ENCODE results near the gene RPA1. TPM values are rescaled to one million over a fixed set of nuclear protein-coding genes. Genes with fewer than 3 reads are reported as not detected.

RPA1 gene
- total RNA-seq, 1 experiment from 2014 or later, result 158 TPM

DNA sequence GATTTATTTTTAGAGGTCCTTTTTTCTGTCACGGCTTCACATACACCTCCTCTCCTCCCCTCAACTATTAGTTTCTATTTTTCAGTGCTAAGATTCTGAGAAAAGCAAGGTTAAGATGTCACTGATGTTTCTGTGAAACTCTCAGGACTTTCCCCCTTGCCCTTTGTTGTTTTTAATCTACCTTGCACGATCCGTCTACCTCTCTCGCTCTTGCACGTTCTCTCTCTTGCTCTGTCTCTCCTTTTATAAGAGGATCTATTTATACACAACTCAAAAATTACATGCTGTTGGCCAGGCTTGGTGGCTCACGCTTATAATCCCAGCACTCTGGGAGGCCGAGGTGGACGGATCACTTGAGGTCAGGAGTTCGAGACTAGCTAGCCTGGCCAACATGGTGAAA, 43.6 kb downstream of the RPA1 start (continued):
- TF ChIP-seq, protein P1, sequence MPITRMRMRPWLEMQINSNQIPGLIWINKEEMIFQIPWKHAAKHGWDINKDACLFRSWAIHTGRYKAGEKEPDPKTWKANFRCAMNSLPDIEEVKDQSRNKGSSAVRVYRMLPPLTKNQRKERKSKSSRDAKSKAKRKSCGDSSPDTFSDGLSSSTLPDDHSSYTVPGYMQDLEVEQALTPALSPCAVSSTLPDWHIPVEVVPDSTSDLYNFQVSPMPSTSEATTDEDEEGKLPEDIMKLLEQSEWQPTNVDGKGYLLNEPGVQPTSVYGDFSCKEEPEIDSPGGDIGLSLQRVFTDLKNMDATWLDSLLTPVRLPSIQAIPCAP (CRISPR knock-in tag; IDR thresholded peaks at IDR 0.05), result no peak
- TF ChIP-seq FOXP1 (CRISPR knock-in tag; IDR thresholded peaks at IDR 0.05; ENCODE audit: borderline replicate concordance), result no peak
- no peak for TF ChIP-seq CBFB (CRISPR knock-in tag; IDR thresholded peaks at IDR 0.05; ENCODE audit: low read depth)
- TF ChIP-seq PREB (CRISPR knock-in tag; IDR thresholded peaks at IDR 0.05; ENCODE audit: borderline replicate concordance), result no peak
- TF ChIP-seq ZNF263 (CRISPR knock-in tag; IDR thresholded peaks at IDR 0.05; ENCODE audit: low read depth), result no peak
- TF ChIP-seq, protein P2, sequence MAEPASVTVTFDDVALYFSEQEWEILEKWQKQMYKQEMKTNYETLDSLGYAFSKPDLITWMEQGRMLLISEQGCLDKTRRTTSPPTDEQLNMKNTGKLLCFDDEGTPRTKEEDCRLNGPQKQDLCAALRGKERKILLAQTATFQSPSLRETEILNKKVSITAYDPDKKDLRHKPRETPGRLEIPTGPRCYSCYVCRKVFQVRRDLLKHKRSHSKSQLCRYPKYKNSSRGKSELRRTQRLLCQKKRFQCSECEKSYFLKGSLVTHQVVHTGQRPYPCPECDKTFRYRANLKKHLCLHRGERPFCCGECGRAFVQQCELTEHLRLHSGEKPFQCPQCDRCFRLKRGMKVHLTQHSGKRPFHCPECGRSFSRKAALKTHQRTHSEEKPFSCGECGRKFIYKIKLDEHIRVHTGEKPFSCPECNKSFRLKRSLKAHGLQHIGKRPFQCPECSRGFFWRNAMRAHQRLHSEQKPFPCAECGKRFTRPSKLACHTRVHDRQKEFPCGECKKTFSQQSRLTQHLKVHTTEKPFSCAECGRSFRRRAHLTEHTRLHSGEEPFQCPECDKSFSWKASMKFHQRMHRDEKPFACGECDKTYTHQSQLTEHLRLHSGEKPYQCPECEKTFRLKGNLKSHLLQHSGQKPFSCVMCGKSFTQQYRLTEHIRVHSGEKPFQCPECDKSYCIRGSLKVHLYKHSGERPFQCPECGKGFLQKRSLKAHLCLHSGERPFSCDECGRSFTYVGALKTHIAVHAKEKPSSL (CRISPR knock-in tag; conservative IDR thresholded peaks at IDR 0.05), result no peak
- no peak for TF ChIP-seq CREM (CRISPR knock-in tag; IDR thresholded peaks at IDR 0.05)
- TF ChIP-seq OVOL2 (CRISPR knock-in tag; IDR thresholded peaks at IDR 0.05; ENCODE audit: borderline replicate concordance), result no peak
- TF ChIP-seq ESRRA (CRISPR knock-in tag; IDR thresholded peaks at IDR 0.05; ENCODE audit: borderline replicate concordance), result no peak
- TF ChIP-seq SMAD3 (CRISPR knock-in tag; IDR thresholded peaks at IDR 0.05; ENCODE audit: borderline replicate concordance), result no peak
- no peak for TF ChIP-seq ZNF281 (CRISPR knock-in tag; IDR thresholded peaks at IDR 0.05)
- TF ChIP-seq ATF2 (CRISPR knock-in tag; IDR thresholded peaks at IDR 0.05; ENCODE audit: borderline replicate concordance, low read depth), result no peak
- TF ChIP-seq ZNF423 (CRISPR knock-in tag; IDR thresholded peaks at IDR 0.05), result no peak
- TF ChIP-seq JAZF1 (CRISPR knock-in tag; IDR thresholded peaks at IDR 0.05), result no peak

GRCh38 chr17:1875597-1875996, 45.8 kb downstream of the RPA1 start:
- Mint-ChIP-seq H3K36me3 (peaks cover 63% of the 10 kb centered on the region), H3K9me3 (no peaks in the 10 kb centered on the region), H3K27ac (no peak overlapping the region), H3K27me3 (ENCODE audit: low read depth) (no peaks in the 10 kb centered on the region), H3K4me1 (no peaks in the 10 kb centered on the region), H3K4me3 (no peak overlapping the region)
- ATAC-seq (no peak), DNase-seq (ENCODE audit: low spot score) (no peak)
- ChIA-PET CTCF (interaction anchor here (0.6 to 0.7 kb wide), 2 partner anchors 10 to 33 kb away, joined by 3 read pairs; no protein-coding TSS in a partner anchor), POLR2A (no interaction called here)
- TF ChIP-seq USF1 (CRISPR knock-in tag; IDR thresholded peaks at IDR 0.05) (no peak), ZNF512 (CRISPR knock-in tag; IDR thresholded peaks at IDR 0.05; ENCODE audit: borderline replicate concordance) (no peak), JUN (CRISPR knock-in tag; IDR thresholded peaks at IDR 0.05) (no peak), PRRX2 (CRISPR knock-in tag; IDR thresholded peaks at IDR 0.05) (no peak), ARID4B (CRISPR knock-in tag; IDR thresholded peaks at IDR 0.05; ENCODE audit: borderline replicate concordance) (no peak), ETV6 (CRISPR knock-in tag; IDR thresholded peaks at IDR 0.05) (no peak)

Data from WTC11 (cell line).